ENCODE data around the gene HAS3.
A peak's percentile ranks its signal among the peaks of the same experiment; 100 is the strongest.

The HAS3 gene

GRCh38 chr16:69106491-69107315 lies 1.2 kb downstream of the HAS3 start (continued):
- TF ChIP-seq ZNF202 (tag by site-specific recombination; IDR thresholded peaks at IDR 0.05; ENCODE audit: borderline replicate concordance) (no peak), ZNF521 (tag by site-specific recombination; IDR thresholded peaks at IDR 0.05) (no peak), ZNF239 (tag by site-specific recombination; IDR thresholded peaks at IDR 0.05) (no peak), ZNF292 (tag by site-specific recombination; IDR thresholded peaks at IDR 0.05; ENCODE audit: borderline replicate concordance, low read depth) (no peak), ZNF776 (tag by site-specific recombination; IDR thresholded peaks at IDR 0.05; ENCODE audit: borderline replicate concordance) (no peak), PATZ1 (tag by site-specific recombination; IDR thresholded peaks at IDR 0.05) (peak; percentile 70; the same call in 1 of the 2 replicates), ZFP69B (tag by site-specific recombination; IDR thresholded peaks at IDR 0.05) (no peak), ZNF146 (tag by site-specific recombination; IDR thresholded peaks at IDR 0.05) (no peak), HOXC10 (CRISPR knock-in tag; IDR thresholded peaks at IDR 0.05) (no peak), ZNF140 (tag by site-specific recombination; IDR thresholded peaks at IDR 0.05) (no peak), KLF16 (tag by site-specific recombination; IDR thresholded peaks at IDR 0.05) (0 out of 2 replicates have a peak, but pooled peaks have one; percentile 38), GLIS2 (tag by site-specific recombination; IDR thresholded peaks at IDR 0.05) (peak; percentile 47), ZNF639 (tag by site-specific recombination; IDR thresholded peaks at IDR 0.05) (no peak), ZNF785 (tag by site-specific recombination; IDR thresholded peaks at IDR 0.05) (no peak), KLF10 (tag by site-specific recombination; IDR thresholded peaks at IDR 0.05) (no peak), ZNF510 (tag by site-specific recombination; IDR thresholded peaks at IDR 0.05; ENCODE audit: insufficient replicate concordance) (no peak), ZNF600 (tag by site-specific recombination; IDR thresholded peaks at IDR 0.05) (no peak), ZNF473 (tag by site-specific recombination; IDR thresholded peaks at IDR 0.05) (no peak)
- TF ChIP-seq, protein P1, sequence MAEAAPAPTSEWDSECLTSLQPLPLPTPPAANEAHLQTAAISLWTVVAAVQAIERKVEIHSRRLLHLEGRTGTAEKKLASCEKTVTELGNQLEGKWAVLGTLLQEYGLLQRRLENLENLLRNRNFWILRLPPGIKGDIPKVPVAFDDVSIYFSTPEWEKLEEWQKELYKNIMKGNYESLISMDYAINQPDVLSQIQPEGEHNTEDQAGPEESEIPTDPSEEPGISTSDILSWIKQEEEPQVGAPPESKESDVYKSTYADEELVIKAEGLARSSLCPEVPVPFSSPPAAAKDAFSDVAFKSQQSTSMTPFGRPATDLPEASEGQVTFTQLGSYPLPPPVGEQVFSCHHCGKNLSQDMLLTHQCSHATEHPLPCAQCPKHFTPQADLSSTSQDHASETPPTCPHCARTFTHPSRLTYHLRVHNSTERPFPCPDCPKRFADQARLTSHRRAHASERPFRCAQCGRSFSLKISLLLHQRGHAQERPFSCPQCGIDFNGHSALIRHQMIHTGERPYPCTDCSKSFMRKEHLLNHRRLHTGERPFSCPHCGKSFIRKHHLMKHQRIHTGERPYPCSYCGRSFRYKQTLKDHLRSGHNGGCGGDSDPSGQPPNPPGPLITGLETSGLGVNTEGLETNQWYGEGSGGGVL (tag by site-specific recombination; IDR thresholded peaks at IDR 0.05) = 0 out of 2 replicates have a peak, but pooled peaks have one; percentile 9
- TF ChIP-seq, protein P2, sequence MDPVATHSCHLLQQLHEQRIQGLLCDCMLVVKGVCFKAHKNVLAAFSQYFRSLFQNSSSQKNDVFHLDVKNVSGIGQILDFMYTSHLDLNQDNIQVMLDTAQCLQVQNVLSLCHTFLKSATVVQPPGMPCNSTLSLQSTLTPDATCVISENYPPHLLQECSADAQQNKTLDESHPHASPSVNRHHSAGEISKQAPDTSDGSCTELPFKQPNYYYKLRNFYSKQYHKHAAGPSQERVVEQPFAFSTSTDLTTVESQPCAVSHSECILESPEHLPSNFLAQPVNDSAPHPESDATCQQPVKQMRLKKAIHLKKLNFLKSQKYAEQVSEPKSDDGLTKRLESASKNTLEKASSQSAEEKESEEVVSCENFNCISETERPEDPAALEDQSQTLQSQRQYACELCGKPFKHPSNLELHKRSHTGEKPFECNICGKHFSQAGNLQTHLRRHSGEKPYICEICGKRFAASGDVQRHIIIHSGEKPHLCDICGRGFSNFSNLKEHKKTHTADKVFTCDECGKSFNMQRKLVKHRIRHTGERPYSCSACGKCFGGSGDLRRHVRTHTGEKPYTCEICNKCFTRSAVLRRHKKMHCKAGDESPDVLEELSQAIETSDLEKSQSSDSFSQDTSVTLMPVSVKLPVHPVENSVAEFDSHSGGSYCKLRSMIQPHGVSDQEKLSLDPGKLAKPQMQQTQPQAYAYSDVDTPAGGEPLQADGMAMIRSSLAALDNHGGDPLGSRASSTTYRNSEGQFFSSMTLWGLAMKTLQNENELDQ (tag by site-specific recombination; IDR thresholded peaks at IDR 0.05; ENCODE audit: low read depth) = no peak
- TF ChIP-seq, protein P3, sequence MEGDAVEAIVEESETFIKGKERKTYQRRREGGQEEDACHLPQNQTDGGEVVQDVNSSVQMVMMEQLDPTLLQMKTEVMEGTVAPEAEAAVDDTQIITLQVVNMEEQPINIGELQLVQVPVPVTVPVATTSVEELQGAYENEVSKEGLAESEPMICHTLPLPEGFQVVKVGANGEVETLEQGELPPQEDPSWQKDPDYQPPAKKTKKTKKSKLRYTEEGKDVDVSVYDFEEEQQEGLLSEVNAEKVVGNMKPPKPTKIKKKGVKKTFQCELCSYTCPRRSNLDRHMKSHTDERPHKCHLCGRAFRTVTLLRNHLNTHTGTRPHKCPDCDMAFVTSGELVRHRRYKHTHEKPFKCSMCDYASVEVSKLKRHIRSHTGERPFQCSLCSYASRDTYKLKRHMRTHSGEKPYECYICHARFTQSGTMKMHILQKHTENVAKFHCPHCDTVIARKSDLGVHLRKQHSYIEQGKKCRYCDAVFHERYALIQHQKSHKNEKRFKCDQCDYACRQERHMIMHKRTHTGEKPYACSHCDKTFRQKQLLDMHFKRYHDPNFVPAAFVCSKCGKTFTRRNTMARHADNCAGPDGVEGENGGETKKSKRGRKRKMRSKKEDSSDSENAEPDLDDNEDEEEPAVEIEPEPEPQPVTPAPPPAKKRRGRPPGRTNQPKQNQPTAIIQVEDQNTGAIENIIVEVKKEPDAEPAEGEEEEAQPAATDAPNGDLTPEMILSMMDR (tag by site-specific recombination; IDR thresholded peaks at IDR 0.05) = peak; percentile 38; the same call in 1 of the 2 replicates
- TF ChIP-seq, protein P4, sequence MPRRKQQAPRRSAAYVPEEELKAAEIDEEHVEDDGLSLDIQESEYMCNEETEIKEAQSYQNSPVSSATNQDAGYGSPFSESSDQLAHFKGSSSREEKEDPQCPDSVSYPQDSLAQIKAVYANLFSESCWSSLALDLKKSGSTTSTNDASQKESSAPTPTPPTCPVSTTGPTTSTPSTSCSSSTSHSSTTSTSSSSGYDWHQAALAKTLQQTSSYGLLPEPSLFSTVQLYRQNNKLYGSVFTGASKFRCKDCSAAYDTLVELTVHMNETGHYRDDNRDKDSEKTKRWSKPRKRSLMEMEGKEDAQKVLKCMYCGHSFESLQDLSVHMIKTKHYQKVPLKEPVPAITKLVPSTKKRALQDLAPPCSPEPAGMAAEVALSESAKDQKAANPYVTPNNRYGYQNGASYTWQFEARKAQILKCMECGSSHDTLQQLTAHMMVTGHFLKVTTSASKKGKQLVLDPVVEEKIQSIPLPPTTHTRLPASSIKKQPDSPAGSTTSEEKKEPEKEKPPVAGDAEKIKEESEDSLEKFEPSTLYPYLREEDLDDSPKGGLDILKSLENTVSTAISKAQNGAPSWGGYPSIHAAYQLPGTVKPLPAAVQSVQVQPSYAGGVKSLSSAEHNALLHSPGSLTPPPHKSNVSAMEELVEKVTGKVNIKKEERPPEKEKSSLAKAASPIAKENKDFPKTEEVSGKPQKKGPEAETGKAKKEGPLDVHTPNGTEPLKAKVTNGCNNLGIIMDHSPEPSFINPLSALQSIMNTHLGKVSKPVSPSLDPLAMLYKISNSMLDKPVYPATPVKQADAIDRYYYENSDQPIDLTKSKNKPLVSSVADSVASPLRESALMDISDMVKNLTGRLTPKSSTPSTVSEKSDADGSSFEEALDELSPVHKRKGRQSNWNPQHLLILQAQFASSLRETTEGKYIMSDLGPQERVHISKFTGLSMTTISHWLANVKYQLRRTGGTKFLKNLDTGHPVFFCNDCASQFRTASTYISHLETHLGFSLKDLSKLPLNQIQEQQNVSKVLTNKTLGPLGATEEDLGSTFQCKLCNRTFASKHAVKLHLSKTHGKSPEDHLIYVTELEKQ (tag by site-specific recombination; IDR thresholded peaks at IDR 0.05; ENCODE audit: borderline replicate concordance) = no peak
- TF ChIP-seq, protein P5, sequence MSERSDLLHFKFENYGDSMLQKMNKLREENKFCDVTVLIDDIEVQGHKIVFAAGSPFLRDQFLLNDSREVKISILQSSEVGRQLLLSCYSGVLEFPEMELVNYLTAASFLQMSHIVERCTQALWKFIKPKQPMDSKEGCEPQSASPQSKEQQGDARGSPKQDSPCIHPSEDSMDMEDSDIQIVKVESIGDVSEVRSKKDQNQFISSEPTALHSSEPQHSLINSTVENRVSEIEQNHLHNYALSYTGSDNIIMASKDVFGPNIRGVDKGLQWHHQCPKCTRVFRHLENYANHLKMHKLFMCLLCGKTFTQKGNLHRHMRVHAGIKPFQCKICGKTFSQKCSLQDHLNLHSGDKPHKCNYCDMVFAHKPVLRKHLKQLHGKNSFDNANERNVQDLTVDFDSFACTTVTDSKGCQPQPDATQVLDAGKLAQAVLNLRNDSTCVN (tag by site-specific recombination; optimal IDR thresholded peaks at IDR 0.05) = no peak
